Kidney epithelial cell (primary cell): ENCODE results near the gene MS4A15. TPM values are rescaled to one million over a fixed set of nuclear protein-coding genes. Genes with fewer than 3 reads are reported as not detected.

Source experiments
- DNase-seq: peaks from one replicate; pipeline ENCODE4 v3.0.0-alpha.2; 2010; ENCODE audit warnings: low read depth
- H3K27me3 ChIP-seq: 2 replicates; pipeline ENCODE4 v1.6.0; 2011; ENCODE audit warnings: low read length; ENCODE audit not compliant: control insufficient read depth, insufficient read depth
- H3K36me3 ChIP-seq: 2 replicates; pipeline ENCODE4 v1.5.1; 2011; ENCODE audit warnings: low read length; ENCODE audit not compliant: control insufficient read depth, insufficient read depth
- H3K4me3 ChIP-seq: 2 replicates; pipeline ENCODE4 v1.5.1; 2011; ENCODE audit warnings: low read depth, mild to moderate bottlenecking, control low read depth, low read length
- CTCF ChIP-seq: IDR thresholded peaks from 2 replicates; pipeline ENCODE4 v1.5.1; 2011; ENCODE audit warnings: mild to moderate bottlenecking, moderate library complexity, low read length, control low read depth, inconsistent platforms; ENCODE audit not compliant: insufficient read depth, poor library complexity, severe bottlenecking
- total RNA-seq: library from RNA; depleted of rRNA; stranded (reverse); fragments of >200 nt; gene quantifications from 2 replicates; pipeline ENCODE4 v1.2.3, GENCODE V29; 2015

Gene MS4A15
- total RNA-seq, 1 donor from 2014 or later: not detected

GRCh38 chr11:60781981-60782316 is 25.3 kb downstream of the MS4A15 start:
- Histone ChIP-seq H3K27me3 (peaks cover 2% of the 10 kb centered on the region), H3K36me3 (no peaks in the 10 kb centered on the region), H3K4me3 (no peak overlapping the region)
- DNase-seq: no peak
- TF ChIP-seq CTCF: no peak

GRCh38 chr11:60782393-60783140 is 25.9 kb downstream of the MS4A15 start:
- Histone ChIP-seq H3K4me3 (no peak overlapping the region), H3K27me3 (peaks cover 2% of the 10 kb centered on the region), H3K36me3 (no peaks in the 10 kb centered on the region)
- no peak for DNase-seq
- no peak for TF ChIP-seq CTCF

GRCh38 chr11:60783141-60783484 is 26.4 kb downstream of the MS4A15 start:
- peaks cover 2% of the 10 kb centered on the region for H3K27me3 ChIP-seq
- no peaks in the 10 kb centered on the region for H3K36me3 ChIP-seq
- no peak overlapping the region for H3K4me3 ChIP-seq
- no peak for TF ChIP-seq CTCF
- no peak for DNase-seq

GRCh38 chr11:60783911-60784310 is 27.2 kb downstream of the MS4A15 start:
- Histone ChIP-seq H3K36me3 (no peaks in the 10 kb centered on the region), H3K27me3 (peaks cover 2% of the 10 kb centered on the region), H3K4me3 (no peak overlapping the region)
- no peak for DNase-seq
- TF ChIP-seq CTCF: no peak

- no peak for TF ChIP-seq CTCF
- no peaks in the 10 kb centered on the region for H3K27me3 ChIP-seq
- no peak for DNase-seq
- no peaks in the 10 kb centered on the region for H3K36me3 ChIP-seq
- no peak within 1 kb of the TSS for H3K4me3 ChIP-seq
Measured at GRCh38 chr11:60785136-60785535, 28.5 kb downstream of the MS4A15 start, which contains the start of gene MS4A10. Gene MS4A10 (plus strand): TSS chr11:60785333. CDS start chr11:60790336, 5,003 bp downstream.

- no peak overlapping the region for H3K4me3 ChIP-seq
- H3K36me3 ChIP-seq: no peaks in the 10 kb centered on the region
- TF ChIP-seq CTCF: no peak
- H3K27me3 ChIP-seq: no peaks in the 10 kb centered on the region
- no peak for DNase-seq
Measured at GRCh38 chr11:60785806-60786361, 29.2 kb downstream of the MS4A15 start.
